GM19467 (cell line): ENCODE data around the gene MDH1.
"Not testable (repeated sequence)": the region's sequence is repeated elsewhere in the genome, so short reads cannot be mapped to it uniquely, and the experiment has no call there.

Experiments
- ATAC-seq: cut with Tn5 transposase; IDR thresholded peaks from one replicate; pipeline ENCODE4 v1.9.1; 2021; ENCODE audit warnings: mild to moderate bottlenecking, moderate library complexity; ENCODE audit not compliant: unreplicated experiment

The MDH1 gene

GRCh38 chr2:63588385-63589147, at the start of gene MDH1, which contains the start of gene WDPCP:
TSS of gene MDH1 (plus strand) at chr2:63588963. CDS start at chr2:63589044, 81 bp downstream.
TSS of gene WDPCP (minus strand) at chr2:63588477. CDS start at chr2:63588271, 206 bp downstream.
- peak; percentile 86 for ATAC-seq

- no peak for ATAC-seq
Observed at GRCh38 chr2:63539416-63540162, 49.2 kb upstream of the MDH1 start.

GRCh38 chr2:63544017-63544627, 44.6 kb upstream of the MDH1 start:
- no peak for ATAC-seq

GRCh38 chr2:63545023-63545422, 43.7 kb upstream of the MDH1 start:
- no peak for ATAC-seq

GRCh38 chr2:63553049-63553448, 35.7 kb upstream of the MDH1 start:
- no peak for ATAC-seq

GRCh38 chr2:63555299-63555698, 33.5 kb upstream of the MDH1 start:
- no peak for ATAC-seq

- no peak for ATAC-seq
Observed at GRCh38 chr2:63555931-63556330, 32.8 kb upstream of the MDH1 start.

GRCh38 chr2:63557819-63558218, 30.9 kb upstream of the MDH1 start:
- not testable (repeated sequence) for ATAC-seq

GRCh38 chr2:63558922-63559321, 29.8 kb upstream of the MDH1 start:
- ATAC-seq = not testable (repeated sequence)

- no peak for ATAC-seq
Observed at GRCh38 chr2:63562751-63563150, 26.0 kb upstream of the MDH1 start.

- peak; percentile 63 for ATAC-seq
Observed at GRCh38 chr2:63569740-63570139, 19.0 kb upstream of the MDH1 start.

- ATAC-seq = no peak
Observed at GRCh38 chr2:63571291-63571690, 17.5 kb upstream of the MDH1 start.

GRCh38 chr2:63572001-63572400, 16.8 kb upstream of the MDH1 start:
- no peak for ATAC-seq

GRCh38 chr2:63573026-63573425, 15.7 kb upstream of the MDH1 start:
- not testable (repeated sequence) for ATAC-seq

- ATAC-seq = not testable (repeated sequence)
Observed at GRCh38 chr2:63573726-63574345, 14.9 kb upstream of the MDH1 start.

- ATAC-seq = no peak
Observed at GRCh38 chr2:63576546-63576945, 12.2 kb upstream of the MDH1 start.

- no peak for ATAC-seq
Observed at GRCh38 chr2:63578767-63579166, 10.0 kb upstream of the MDH1 start.

GRCh38 chr2:63580651-63581297, 8.0 kb upstream of the MDH1 start:
- no peak for ATAC-seq

GRCh38 chr2:63581298-63581961, 7.3 kb upstream of the MDH1 start:
- no peak for ATAC-seq

- no peak for ATAC-seq
Observed at GRCh38 chr2:63582873-63583272, 5.9 kb upstream of the MDH1 start.
